Suprapubic skin (tissue), 4 donors: ENCODE measurements around the gene MRC2.

Experiments used
- EP300 ChIP-seq: sonication (generic); formaldehyde crosslinking; IDR thresholded peaks from one replicate; pipeline ENCODE4 v1.6.1; 2017; ENCODE audit warnings: antibody characterized with exemption
- POLR2A ChIP-seq, 2 donors: fragments of 450-650 bp; IDR thresholded peaks; one replicate each; pipeline ENCODE4 v1.6.1; 2017; ENCODE audit warnings: antibody characterized with exemption in 2 of 2, mild to moderate bottlenecking in 2 of 2, moderate library complexity in 2 of 2
- POLR2AphosphoS5 ChIP-seq, 3 donors: sonication (generic); formaldehyde crosslinking; IDR thresholded peaks; one replicate each; pipeline ENCODE4 v1.6.1; 2017; ENCODE audit warnings: antibody characterized with exemption in 3 of 3
- TF ChIP-seq, protein P1 (sequence below), 2 donors: fragments of 200-600 bp in 1 of 2; fragments of 450-650 bp in 1 of 2; sonication (generic) in 1 of 2; IDR thresholded peaks; one replicate each; pipeline ENCODE4 v1.5.1; 2016 to 2019; ENCODE audit warnings: antibody characterized with exemption in 2 of 2, mild to moderate bottlenecking in 1 of 2, moderate library complexity in 1 of 2

- TF ChIP-seq EP300 (no peak), POLR2A (IDR thresholded peaks at IDR 0.05) (no peak), POLR2AphosphoS5 (IDR thresholded peaks at IDR 0.05) (no peak)
- TF ChIP-seq, protein P1, sequence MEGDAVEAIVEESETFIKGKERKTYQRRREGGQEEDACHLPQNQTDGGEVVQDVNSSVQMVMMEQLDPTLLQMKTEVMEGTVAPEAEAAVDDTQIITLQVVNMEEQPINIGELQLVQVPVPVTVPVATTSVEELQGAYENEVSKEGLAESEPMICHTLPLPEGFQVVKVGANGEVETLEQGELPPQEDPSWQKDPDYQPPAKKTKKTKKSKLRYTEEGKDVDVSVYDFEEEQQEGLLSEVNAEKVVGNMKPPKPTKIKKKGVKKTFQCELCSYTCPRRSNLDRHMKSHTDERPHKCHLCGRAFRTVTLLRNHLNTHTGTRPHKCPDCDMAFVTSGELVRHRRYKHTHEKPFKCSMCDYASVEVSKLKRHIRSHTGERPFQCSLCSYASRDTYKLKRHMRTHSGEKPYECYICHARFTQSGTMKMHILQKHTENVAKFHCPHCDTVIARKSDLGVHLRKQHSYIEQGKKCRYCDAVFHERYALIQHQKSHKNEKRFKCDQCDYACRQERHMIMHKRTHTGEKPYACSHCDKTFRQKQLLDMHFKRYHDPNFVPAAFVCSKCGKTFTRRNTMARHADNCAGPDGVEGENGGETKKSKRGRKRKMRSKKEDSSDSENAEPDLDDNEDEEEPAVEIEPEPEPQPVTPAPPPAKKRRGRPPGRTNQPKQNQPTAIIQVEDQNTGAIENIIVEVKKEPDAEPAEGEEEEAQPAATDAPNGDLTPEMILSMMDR (IDR thresholded peaks at IDR 0.05), result no peak
Measured at GRCh38 chr17:62653826-62654761, 26.6 kb downstream of the MRC2 start.
